GM23338 (cell line): Measurements from ENCODE around the gene UMODL1. TPM values are rescaled to one million over a fixed set of nuclear protein-coding genes. Genes with fewer than 3 reads are reported as not detected.

Experiments used
- ATAC-seq: fragments of 200-7000 bp; cut with Tn5 transposase; 3 replicates; pipeline ENCODE4 v1.9.1; 2020
- DNase-seq: peaks from one replicate; pipeline ENCODE4 v3.0.0-alpha.2; 2015; ENCODE audit warnings: low spot score
- H2AFZ ChIP-seq: fragments of 200-600 bp; sonication (generic); 2 replicates; pipeline ENCODE4 v1.8.0; 2016; ENCODE audit warnings: antibody characterized with exemption, mild to moderate bottlenecking, moderate library complexity
- H3F3A ChIP-seq: fragments of 200-600 bp; sonication (generic); replicated peaks from 2 replicates; pipeline ENCODE4 v1.8.0; 2017; ENCODE audit warnings: antibody characterized with exemption, mixed run types, low read depth
- H3K27ac ChIP-seq: fragments of 200-600 bp; sonication (generic); 2 replicates; pipeline ENCODE4 v1.6.1; 2016; ENCODE audit warnings: low read depth
- H3K27me3 ChIP-seq: fragments of 200-600 bp; sonication (generic); 2 replicates; pipeline ENCODE4 v1.8.0; 2016; ENCODE audit warnings: mild to moderate bottlenecking, mixed run types, moderate library complexity; ENCODE audit not compliant: insufficient read depth
- H3K36me3 ChIP-seq: fragments of 200-600 bp; sonication (generic); 2 replicates; pipeline ENCODE4 v1.8.0; 2016; ENCODE audit warnings: mild to moderate bottlenecking; ENCODE audit not compliant: insufficient read depth
- H3K4me1 ChIP-seq: fragments of 200-600 bp; sonication (generic); 2 replicates; pipeline ENCODE4 v1.8.0; 2016; ENCODE audit warnings: mild to moderate bottlenecking, moderate library complexity; ENCODE audit not compliant: insufficient read depth
- H3K4me2 ChIP-seq: fragments of 200-600 bp; sonication (generic); 2 replicates; pipeline ENCODE4 v1.7.1; 2017; ENCODE audit warnings: mixed run types
- H3K4me3 ChIP-seq: fragments of 200-600 bp; sonication (generic); 2 replicates; pipeline ENCODE4 v1.6.1; 2016; ENCODE audit warnings: mixed run types
- H3K79me2 ChIP-seq: fragments of 200-600 bp; sonication (generic); replicated peaks from 2 replicates; pipeline ENCODE4 v1.8.0; 2017; ENCODE audit warnings: mild to moderate bottlenecking; ENCODE audit not compliant: insufficient read depth
- H3K9me2 ChIP-seq: fragments of 200-600 bp; sonication (generic); 2 replicates; pipeline ENCODE4 v1.8.0; 2017; ENCODE audit not compliant: insufficient read depth
- H4K20me1 ChIP-seq: fragments of 200-600 bp; sonication (generic); replicated peaks from 2 replicates; pipeline ENCODE4 v1.8.0; 2017; ENCODE audit warnings: mild to moderate bottlenecking; ENCODE audit not compliant: insufficient read depth
- H3K27ac Mint-ChIP-seq: 2 replicates; pipeline ENCODE4 v1.8.0; 2020; ENCODE audit warnings: inconsistent platforms, mild to moderate bottlenecking, moderate library complexity, mixed read lengths
- H3K27me3 Mint-ChIP-seq: 3 replicates; pipeline ENCODE4 v1.8.0; 2022; ENCODE audit warnings: low read depth, mild to moderate bottlenecking, moderate library complexity, mixed read lengths, inconsistent platforms; ENCODE audit not compliant: insufficient read depth, poor library complexity
- H3K36me3 Mint-ChIP-seq: 3 replicates; pipeline ENCODE4 v1.8.0; 2021; ENCODE audit warnings: low read depth, mild to moderate bottlenecking, inconsistent platforms, moderate library complexity, mixed read lengths
- H3K4me1 Mint-ChIP-seq: 3 replicates; pipeline ENCODE4 v1.8.0; 2020; ENCODE audit warnings: mild to moderate bottlenecking, inconsistent platforms, mixed read lengths
- H3K4me3 Mint-ChIP-seq: 3 replicates; pipeline ENCODE4 v1.8.0; 2021; ENCODE audit warnings: moderate library complexity, mild to moderate bottlenecking, inconsistent platforms, mixed read lengths
- H3K9me3 Mint-ChIP-seq: 3 replicates; pipeline ENCODE4 v1.8.0; 2020; ENCODE audit warnings: moderate library complexity, mild to moderate bottlenecking, inconsistent platforms, mixed read lengths
- CTCF ChIP-seq, 2 experiments: fragments of 200-600 bp in 1 of 2; sonication (generic) in 1 of 2; conservative IDR thresholded peaks; 2 replicates each; pipeline versions ENCODE4 v1.5.1 to v1.6.1; 2016 to 2017; ENCODE audit warnings: antibody characterized with exemption in 2 of 2, low read depth in 2 of 2, mild to moderate bottlenecking in 2 of 2, moderate library complexity in 1 of 2
- ETS1 ChIP-seq: IDR thresholded peaks from 2 replicates; pipeline ENCODE4 v1.6.1; 2016; ENCODE audit warnings: antibody characterized with exemption
- EZH2phosphoT487 ChIP-seq: fragments of 200-600 bp; sonication (generic); IDR thresholded peaks from one replicate; pipeline ENCODE4 v1.8.1; 2018; ENCODE audit warnings: antibody characterized with exemption; ENCODE audit not compliant: unreplicated experiment
- JUNB ChIP-seq: IDR thresholded peaks from one replicate; pipeline ENCODE4 v1.6.1; 2016; ENCODE audit warnings: antibody characterized with exemption; ENCODE audit not compliant: unreplicated experiment
- NANOG ChIP-seq: IDR thresholded peaks from 2 replicates; pipeline ENCODE4 v1.6.1; 2016; ENCODE audit warnings: antibody characterized with exemption, borderline replicate concordance
- STAT1 ChIP-seq: IDR thresholded peaks from one replicate; pipeline ENCODE4 v1.6.1; 2016; ENCODE audit warnings: antibody characterized with exemption; ENCODE audit not compliant: unreplicated experiment
- ZNF331 ChIP-seq: fragments of 250-450 bp; sonication (Bioruptor Pico); IDR thresholded peaks from 2 replicates; pipeline ENCODE4 v1.5.0; 2020; ENCODE audit warnings: low read depth, mild to moderate bottlenecking, moderate library complexity
- polyA plus RNA-seq: library from polyadenylated mRNA; unstranded; fragments of >200 nt; fragmentation: Nextera tagmentation; extraction: Ambion mirVana; gene quantifications from 2 replicates; pipeline ENCODE4 v1.2.1, GENCODE V29; 2016
- total RNA-seq: library from RNA; depleted of rRNA; stranded (reverse); fragments of >200 nt; shearing (Covaris generic); gene quantifications from 2 replicates; pipeline ENCODE4 v1.2.3, GENCODE V29; 2014

UMODL1 gene
- total and polyA plus RNA-seq, 2 experiments from 2014 or later, result not detected

- Histone ChIP-seq H3K27me3 (no peaks in the 10 kb centered on the region), H3K4me1 (0 out of 2 replicates have a peak, but pooled peaks cover 1% of the 10 kb centered on the region), H3K4me2 (no peak overlapping the region), H3K79me2 (no peaks in the 10 kb centered on the region), H4K20me1 (no peaks in the 10 kb centered on the region), H3K36me3 (no peaks in the 10 kb centered on the region), H3K9me2 (no peaks in the 10 kb centered on the region), H3K27ac (no peak overlapping the region), H3F3A (no peaks in the 10 kb centered on the region), H2AFZ (no peak overlapping the region), H3K4me3 (no peak overlapping the region)
- peaks cover 9% of the 10 kb centered on the region for H3K27me3 Mint-ChIP-seq
- no peak for TF ChIP-seq NANOG
- no peak for TF ChIP-seq ETS1
- peaks cover 12% of the 10 kb centered on the region for H3K4me1 Mint-ChIP-seq
- no peak overlapping the region for H3K4me3 Mint-ChIP-seq
- no peak overlapping the region for H3K27ac Mint-ChIP-seq
- ATAC-seq (no peak), DNase-seq (no peak)
- H3K9me3 Mint-ChIP-seq, result no peaks in the 10 kb centered on the region
- H3K36me3 Mint-ChIP-seq, result no peaks in the 10 kb centered on the region
Measured at GRCh38 chr21:42069327-42069726, 1.8 kb upstream of the UMODL1 start.

GRCh38 chr21:42069843-42070242 lies 1.3 kb upstream of the UMODL1 start:
- H3K27ac Mint-ChIP-seq, result no peak overlapping the region

More at GRCh38 chr21:42069843-42070242, 1.3 kb upstream of the UMODL1 start:
- H3K4me1 Mint-ChIP-seq, result peaks cover 7% of the 10 kb centered on the region; the same call in 2 of the 3 replicates
- peaks cover 6% of the 10 kb centered on the region for H3K27me3 Mint-ChIP-seq
- H3K36me3 ChIP-seq, result no peaks in the 10 kb centered on the region
- no peak overlapping the region for H2AFZ ChIP-seq
- no peak for TF ChIP-seq ZNF331 (CRISPR knock-in tag)
- TF ChIP-seq JUNB, result no peak
- TF ChIP-seq STAT1, result no peak
- TF ChIP-seq EZH2phosphoT487, result no peak
- TF ChIP-seq CTCF (conservative IDR thresholded peaks at IDR 0.05; ENCODE audit: low read depth in 2 of 2), result no peak
- no peaks in the 10 kb centered on the region for H3K27me3 ChIP-seq
- no peaks in the 10 kb centered on the region for H3K4me1 ChIP-seq
- no peaks in the 10 kb centered on the region for H3K79me2 ChIP-seq
- H3K9me2 ChIP-seq, result no peaks in the 10 kb centered on the region
- no peak for ATAC-seq
- H3K4me2 ChIP-seq, result no peak overlapping the region
- H3K4me3 Mint-ChIP-seq, result no peak overlapping the region
- H3K27ac ChIP-seq, result no peak overlapping the region
- H3K36me3 Mint-ChIP-seq, result no peaks in the 10 kb centered on the region
- H3K9me3 Mint-ChIP-seq, result no peaks in the 10 kb centered on the region
- no peaks in the 10 kb centered on the region for H4K20me1 ChIP-seq
- H3F3A ChIP-seq, result no peaks in the 10 kb centered on the region
- H3K4me3 ChIP-seq, result no peak overlapping the region
- no peak for DNase-seq
